Bronchial epithelial cell (primary cell): ENCODE results near the gene ITPA. TPM values are rescaled to one million over a fixed set of nuclear protein-coding genes. Genes with fewer than 3 reads are reported as not detected.

Experiments
- DNase-seq: peaks from one replicate; pipeline ENCODE4 v3.0.0-alpha.2; 2010; ENCODE audit warnings: low read depth
- FAIRE-seq: peaks from 2 replicates; lab custom pipeline; 2011; peaks lifted over from hg19 to GRCh38; lab: Jason Lieb, UNC
- H3K27me3 ChIP-seq: 2 replicates; pipeline ENCODE4 v1.5.1; 2011; ENCODE audit warnings: low read length; ENCODE audit not compliant: control insufficient read depth, insufficient read depth
- H3K36me3 ChIP-seq: 2 replicates; pipeline ENCODE4 v1.5.1; 2011; ENCODE audit warnings: low read length; ENCODE audit not compliant: control insufficient read depth, insufficient read depth
- H3K4me3 ChIP-seq: 2 replicates; pipeline ENCODE4 v1.5.1; 2011; ENCODE audit warnings: mild to moderate bottlenecking, low read depth, low read length, control low read depth
- CTCF ChIP-seq: IDR thresholded peaks from 2 replicates; pipeline ENCODE4 v1.5.1; 2011; ENCODE audit warnings: mild to moderate bottlenecking, moderate library complexity, low read length, control low read depth, inconsistent platforms; ENCODE audit not compliant: insufficient read depth, severe bottlenecking
- total RNA-seq: library from RNA; depleted of rRNA; stranded (reverse); fragments of >200 nt; gene quantifications from 2 replicates; pipeline ENCODE4 v1.2.1, GENCODE V29; 2014

The ITPA gene
- total RNA-seq, 1 donor from 2014 or later: 45.5 TPM

- FAIRE-seq (no peak), DNase-seq (peak; percentile 16)
- TF ChIP-seq CTCF: no peak
These were observed 36.2 kb upstream of the ITPA start, which contains the start of gene LZTS3 for GRCh38 chr20:3172933-3173609. LZTS3 (minus strand) TSS chr20:3173549; CDS start chr20:3167163, 6,386 bp downstream.

GRCh38 chr20:3173610-3174441 is 35.5 kb upstream of the ITPA start:
- no peak for FAIRE-seq
- peak; percentile 40 for TF ChIP-seq CTCF

More at GRCh38 chr20:3172933-3173609, 36.2 kb upstream of the ITPA start, which contains the start of gene LZTS3:
- Histone ChIP-seq H3K4me3 (peak within 1 kb of the TSS; percentile 93), H3K27me3 (peaks cover 2% of the 10 kb centered on the region), H3K36me3 (no peaks in the 10 kb centered on the region)

GRCh38 chr20:3174442-3175261 is 34.6 kb upstream of the ITPA start:
- DNase-seq (peak; percentile 35), FAIRE-seq (no peak)
- Histone ChIP-seq H3K36me3 (no peaks in the 10 kb centered on the region), H3K4me3 (peak overlapping the region; percentile 93), H3K27me3 (peaks cover 2% of the 10 kb centered on the region)
- no peak for TF ChIP-seq CTCF

More at GRCh38 chr20:3173610-3174441, 35.5 kb upstream of the ITPA start:
- H3K36me3 ChIP-seq: no peaks in the 10 kb centered on the region
- DNase-seq: peak; percentile 51
- peak overlapping the region; percentile 93 for H3K4me3 ChIP-seq
- H3K27me3 ChIP-seq: peaks cover 2% of the 10 kb centered on the region

- Histone ChIP-seq H3K36me3 (no peaks in the 10 kb centered on the region), H3K27me3 (peaks cover 2% of the 10 kb centered on the region), H3K4me3 (no peak overlapping the region)
- DNase-seq (no peak), FAIRE-seq (no peak)
- no peak for TF ChIP-seq CTCF
These were observed 34.0 kb upstream of the ITPA start for GRCh38 chr20:3175270-3175669.

- H3K36me3 ChIP-seq: no peaks in the 10 kb centered on the region
- no peak overlapping the region for H3K4me3 ChIP-seq
- FAIRE-seq: no peak
- H3K27me3 ChIP-seq: no peaks in the 10 kb centered on the region
- TF ChIP-seq CTCF: no peak
- DNase-seq: no peak
These were observed 31.4 kb upstream of the ITPA start for GRCh38 chr20:3177746-3178485.
